ENCODE data around the gene DMAC2. TPM values are rescaled to one million over a fixed set of nuclear protein-coding genes. Genes with fewer than 3 reads are reported as not detected.
"Not testable (repeated sequence)": the region's sequence is repeated elsewhere in the genome, so short reads cannot be mapped to it uniquely, and the experiment has no call there.

DMAC2 gene
- 55.7 TPM for polyA plus RNA-seq (ENCODE audit: insufficient read length)
- long read RNA-seq, donor 1, transcript DMAC2-201 (6 exons, 1,692 nt): major isoform, 12 of 23 reads
- long read RNA-seq, donor 1, partial matches to known transcripts: 7 of 23 reads
- long read RNA-seq, donor 1, other reads (novel, unspliced or antisense): 0 of 23 reads
- long read RNA-seq, donor 2, transcript DMAC2-201 (6 exons, 1,692 nt): major isoform, 12 of 22 reads
- long read RNA-seq, donor 2, transcript DMAC2-208 (5 exons, 979 nt): minor isoform, 6 of 22 reads
- long read RNA-seq, donor 2, partial matches to known transcripts: 0 of 22 reads
- long read RNA-seq, donor 2, other reads (novel, unspliced or antisense): 0 of 22 reads
- long read RNA-seq, donor 3, transcript DMAC2-201 (6 exons, 1,692 nt): major isoform, 10 of 20 reads
- long read RNA-seq, donor 3, partial matches to known transcripts: 7 of 20 reads
- long read RNA-seq, donor 3, other reads (novel, unspliced or antisense): 0 of 20 reads
- long read RNA-seq, donor 4, partial matches to known transcripts: 9 of 9 reads
- long read RNA-seq, donor 4, other reads (novel, unspliced or antisense): 0 of 9 reads
- long read RNA-seq, donor 5, transcript DMAC2-201 (6 exons, 1,692 nt): major isoform, 18 of 29 reads
- long read RNA-seq, donor 5, partial matches to known transcripts: 0 of 29 reads
- long read RNA-seq, donor 5, other reads (novel, unspliced or antisense): 0 of 29 reads
- long read RNA-seq, donor 6, transcript DMAC2-201 (6 exons, 1,692 nt): major isoform, 14 of 19 reads
- long read RNA-seq, donor 6, partial matches to known transcripts: 0 of 19 reads
- long read RNA-seq, donor 6, other reads (novel, unspliced or antisense): 0 of 19 reads
- long read RNA-seq, donor 7, transcript DMAC2-208 (5 exons, 979 nt): minor isoform, 7 of 40 reads
- long read RNA-seq, donor 7, transcript DMAC2-201 (6 exons, 1,692 nt): major isoform, 18 of 40 reads
- long read RNA-seq, donor 7, partial matches to known transcripts: 5 of 40 reads
- long read RNA-seq, donor 7, other reads (novel, unspliced or antisense): 0 of 40 reads
- long read RNA-seq, donor 8, transcript DMAC2-201 (6 exons, 1,692 nt): major isoform, 7 of 8 reads
- long read RNA-seq, donor 8, partial matches to known transcripts: 0 of 8 reads
- long read RNA-seq, donor 8, other reads (novel, unspliced or antisense): 0 of 8 reads

- peak; percentile 98 for DNase-seq
Measured at GRCh38 chr19:41439441-41440222, at the start of gene DMAC2. TSS of gene DMAC2 (minus strand) at chr19:41439912. CDS start at chr19:41439899, 13 bp downstream.

DNA sequence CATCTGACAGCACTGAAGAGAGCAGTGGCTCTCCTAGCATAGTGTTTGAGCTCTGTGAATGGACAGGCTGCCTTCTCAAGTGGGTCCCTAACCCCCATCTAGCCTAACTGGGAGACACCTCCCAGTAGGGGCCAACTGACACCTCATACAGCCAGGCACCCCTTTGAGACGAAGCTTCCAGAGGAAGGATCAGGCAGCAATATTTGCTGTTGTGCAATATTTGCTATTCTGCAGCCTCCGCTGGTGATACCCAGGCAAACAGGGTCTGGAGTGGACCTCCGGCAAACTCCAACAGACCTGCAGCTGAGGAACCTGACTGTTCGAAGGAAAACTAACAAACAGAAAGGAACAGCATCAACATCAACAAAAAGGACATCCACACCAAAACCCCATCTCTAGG lies 47.2 kb upstream of the DMAC2 start:
- DNase-seq: not testable (repeated sequence)

DNA sequence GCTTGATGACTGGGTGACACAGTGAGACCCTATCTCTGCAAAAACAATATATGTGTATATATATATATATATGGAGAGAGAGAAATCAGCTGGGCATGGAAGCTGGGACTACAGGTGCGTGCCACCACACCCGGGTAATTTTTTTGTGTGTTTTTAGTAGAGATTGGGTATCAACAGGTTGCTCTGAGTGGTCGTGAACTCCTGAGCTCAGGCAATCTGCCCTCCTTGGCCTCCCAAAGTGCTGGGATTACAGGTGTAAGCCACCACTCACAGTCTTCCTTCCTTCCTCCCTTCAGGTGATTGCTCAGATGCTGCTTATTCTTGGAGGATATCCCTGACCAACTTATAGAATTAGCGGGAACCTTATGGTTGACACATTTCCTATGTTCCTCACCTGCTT lies 45.1 kb upstream of the DMAC2 start:
- DNase-seq: no peak

GRCh38 chr19:41480336-41480735 lies 40.6 kb upstream of the DMAC2 start:
- DNase-seq: no peak

GRCh38 chr19:41479757-41480191 lies 40.1 kb upstream of the DMAC2 start:
- no peak for DNase-seq

GRCh38 chr19:41478875-41479756 lies 39.4 kb upstream of the DMAC2 start:
- DNase-seq: no peak

DNA sequence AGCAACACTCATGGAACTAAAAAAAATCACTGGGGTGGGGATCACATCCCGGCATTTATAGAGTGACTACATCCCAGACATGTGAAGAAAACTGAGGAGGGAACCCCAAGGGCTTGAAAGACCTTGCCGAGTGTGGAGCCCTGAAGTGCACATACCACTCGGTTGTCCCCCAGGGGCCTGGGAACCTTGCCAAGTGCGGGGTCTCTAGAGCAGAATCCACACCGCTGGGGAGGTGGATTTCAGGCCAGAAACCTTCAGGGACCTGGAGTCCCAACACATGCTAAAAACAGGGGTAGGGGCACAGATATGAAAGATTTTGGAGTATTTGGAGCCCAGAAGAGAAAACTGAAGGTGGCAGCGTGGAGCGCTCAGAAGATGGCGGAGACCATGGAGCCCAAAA lies 38.5 kb upstream of the DMAC2 start:
- no peak for DNase-seq

- DNase-seq: no peak
Measured at GRCh38 chr19:41476583-41476982, 36.9 kb upstream of the DMAC2 start.

- not testable (repeated sequence) for DNase-seq
Measured at GRCh38 chr19:41463257-41464256, 23.8 kb upstream of the DMAC2 start.

- DNase-seq: no peak
Measured at GRCh38 chr19:41462497-41462896, 22.8 kb upstream of the DMAC2 start.

- no peak for DNase-seq
Measured at GRCh38 chr19:41457241-41457640, 17.5 kb upstream of the DMAC2 start.

GRCh38 chr19:41456342-41456918 lies 16.7 kb upstream of the DMAC2 start:
- DNase-seq: no peak

- DNase-seq: no peak
Measured at GRCh38 chr19:41455936-41456335, 16.2 kb upstream of the DMAC2 start.

DNA sequence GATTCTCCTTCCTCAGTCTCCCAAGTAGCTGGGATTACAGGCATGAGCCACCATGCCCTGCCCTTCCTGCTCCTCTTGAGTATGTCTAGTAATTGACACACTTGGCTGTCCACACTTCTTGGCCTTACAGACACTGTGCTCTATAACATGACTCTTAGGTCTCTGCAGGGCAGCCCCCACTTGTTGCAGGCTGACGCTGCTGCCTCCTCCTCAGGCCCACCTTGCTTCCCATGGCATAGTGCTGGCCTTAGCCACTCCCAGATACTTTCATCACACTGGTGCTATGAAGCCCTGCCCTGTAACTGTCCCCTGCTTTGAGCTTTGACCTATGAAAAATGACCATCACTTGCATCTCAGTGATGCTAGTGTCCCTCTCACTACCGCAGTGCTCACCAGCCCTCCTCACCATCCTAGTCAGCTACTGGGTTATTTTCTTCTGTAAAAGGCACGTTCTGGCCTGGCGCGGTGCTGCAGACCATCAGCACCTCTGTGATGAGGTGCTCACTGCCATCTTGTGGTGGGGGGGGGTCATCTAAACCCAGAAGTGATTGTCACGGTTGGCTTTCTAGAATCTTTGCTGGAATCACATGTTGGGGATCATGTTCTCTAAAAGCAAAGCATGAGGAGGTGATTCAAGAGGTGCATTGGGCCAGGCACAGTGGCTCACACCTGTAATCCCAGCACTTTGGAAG lies 13.0 kb upstream of the DMAC2 start:
- DNase-seq: no peak

DNA sequence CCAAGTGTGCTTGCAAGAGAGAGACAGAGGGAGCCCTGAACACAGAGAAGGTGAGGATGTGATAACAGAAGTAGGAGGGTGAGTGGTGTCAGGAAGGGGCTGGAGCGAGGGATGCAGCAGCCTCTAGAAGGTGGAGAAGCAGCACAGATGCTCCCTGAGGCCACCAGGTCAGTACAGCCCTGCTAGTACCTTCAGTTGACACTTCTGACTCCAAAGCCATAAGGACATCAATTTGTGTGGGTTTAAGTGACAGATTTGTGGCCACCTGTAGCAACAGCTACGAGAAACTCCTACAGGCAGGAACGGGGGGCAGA lies 10.1 kb upstream of the DMAC2 start:
- no peak for DNase-seq

DNA sequence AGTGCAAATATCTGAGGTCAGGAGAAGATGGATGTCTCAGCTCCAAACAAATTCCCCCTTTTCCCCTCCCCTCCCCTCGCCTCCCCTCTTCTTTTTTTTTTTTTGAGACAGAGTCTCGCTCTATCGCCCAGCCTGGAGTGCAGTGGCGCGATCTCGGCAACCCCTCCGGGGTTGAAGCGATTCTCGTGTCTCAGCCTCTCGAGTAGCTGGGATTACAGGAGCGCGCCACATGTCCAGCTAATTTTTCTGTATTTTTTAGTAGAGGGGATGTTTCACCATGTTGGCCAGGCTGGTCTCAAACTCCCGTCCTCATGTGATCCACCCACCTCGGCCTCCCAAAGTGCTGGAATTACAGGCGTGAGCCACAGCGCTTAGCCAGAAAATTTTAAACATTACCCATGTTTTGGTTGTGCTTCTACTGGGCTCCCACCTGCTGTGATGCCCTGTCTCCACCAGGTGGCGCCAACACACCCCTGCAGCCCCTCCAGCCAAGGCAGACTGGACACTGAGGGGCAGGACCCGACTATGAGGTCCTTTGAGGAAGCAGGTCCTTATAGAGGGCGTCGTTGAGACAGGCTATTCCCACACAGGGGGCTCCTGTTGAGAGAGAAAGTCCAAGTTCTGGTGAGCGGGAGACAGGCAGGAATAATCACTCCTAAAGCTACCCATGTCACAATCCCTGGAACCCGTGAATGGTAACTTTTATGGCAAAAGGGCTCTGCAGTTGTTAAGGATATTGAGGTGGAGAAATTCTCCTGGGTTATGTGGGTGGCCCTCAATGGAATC lies 9.6 kb upstream of the DMAC2 start:
- DNase-seq: peak; percentile 66

- no peak for DNase-seq
Measured at GRCh38 chr19:41447732-41448332, 8.1 kb upstream of the DMAC2 start.
